PC-9 (cell line): ENCODE results near the gene ANXA11. TPM values are rescaled to one million over a fixed set of nuclear protein-coding genes. Genes with fewer than 3 reads are reported as not detected.

Experiments
- BruUV-seq: library from RNA; stranded (reverse); fragments of 400-500 nt; replicated peaks from 2 replicates; lab custom pipeline; 2021; lab: Mats Ljungman, UMichigan
- CTCF ChIA-PET: fragments of 300-600 bp; sonication (Branson Sonifier 250); formaldehyde crosslinking; loops from one replicate; lab custom pipeline; 2022; ENCODE audit warnings: antibody characterized with exemption; lab: Charles Lee
- POLR2A ChIA-PET: fragments of 300-600 bp; sonication (Branson Sonifier 250); formaldehyde crosslinking; loops from one replicate; lab custom pipeline; 2022; ENCODE audit warnings: antibody characterized with exemption; ENCODE audit not compliant: unreplicated experiment; lab: Charles Lee
- DNase-seq, 2 experiments: peaks; one replicate each; pipeline versions ENCODE4 v3.0.0 to v3.0.0-alpha.2; 2015 to 2022; ENCODE audit warnings: mixed read lengths in 1 of 2
- H2AFZ ChIP-seq: fragments of 200-600 bp; sonication (generic); 2 replicates; pipeline ENCODE4 v1.8.1; 2017; ENCODE audit warnings: antibody characterized with exemption
- H3F3A ChIP-seq: fragments of 200-600 bp; sonication (generic); 2 replicates; pipeline ENCODE4 v1.8.1; 2017; ENCODE audit warnings: antibody characterized with exemption, mild to moderate bottlenecking, low read depth; ENCODE audit not compliant: insufficient read depth
- H3K27ac ChIP-seq: fragments of 200-600 bp; sonication (generic); 2 replicates; pipeline ENCODE4 v1.6.1; 2016; ENCODE audit warnings: mixed run types
- H3K27me3 ChIP-seq: fragments of 200-600 bp; sonication (generic); 2 replicates; pipeline ENCODE4 v1.6.1; 2016; ENCODE audit warnings: low read depth, mixed run types; ENCODE audit not compliant: insufficient read depth
- H3K36me3 ChIP-seq: fragments of 200-600 bp; sonication (generic); 2 replicates; pipeline ENCODE4 v1.6.1; 2016; ENCODE audit warnings: low read depth, mixed run types
- H3K4me1 ChIP-seq: fragments of 200-600 bp; sonication (generic); replicated peaks from 2 replicates; pipeline ENCODE4 v1.6.1; 2016; ENCODE audit warnings: mixed run types; ENCODE audit not compliant: insufficient read depth
- H3K4me2 ChIP-seq: fragments of 200-600 bp; sonication (generic); 2 replicates; pipeline ENCODE4 v1.6.1; 2017; ENCODE audit warnings: mixed run types
- H3K4me3 ChIP-seq: fragments of 200-600 bp; sonication (generic); 2 replicates; pipeline ENCODE4 v1.6.1; 2016; ENCODE audit warnings: mixed run types
- H3K79me2 ChIP-seq: fragments of 200-600 bp; sonication (generic); 2 replicates; pipeline ENCODE4 v1.6.1; 2017; ENCODE audit warnings: low read depth, mixed run types
- H3K9me2 ChIP-seq: fragments of 200-600 bp; sonication (generic); 2 replicates; pipeline ENCODE4 v1.8.1; 2017; ENCODE audit warnings: mild to moderate bottlenecking; ENCODE audit not compliant: insufficient read depth
- H3K9me3 ChIP-seq: fragments of 200-600 bp; sonication (generic); 2 replicates; pipeline ENCODE4 v1.8.1; 2016; ENCODE audit warnings: low read depth; ENCODE audit not compliant: insufficient read depth
- H4K20me1 ChIP-seq: fragments of 200-600 bp; sonication (generic); 2 replicates; pipeline ENCODE4 v1.8.1; 2017; ENCODE audit not compliant: insufficient read depth
- EZH2 ChIP-seq: fragments of 200-600 bp; sonication (generic); IDR thresholded peaks from 2 replicates; pipeline ENCODE4 v1.8.0; 2017; ENCODE audit warnings: antibody characterized with exemption, low read depth
- intact Hi-C: fragments of 100-400 bp; cut with micrococcal nuclease; formaldehyde crosslinking; loops from one replicate; pipeline ENCODE4 v1.10.0; 2022; ENCODE audit not compliant: unreplicated experiment
- total RNA-seq: library from RNA; stranded (reverse); gene quantifications from 2 replicates; pipeline ENCODE4 v1.2.3, GENCODE V29; 2021
- TF ChIP-seq, protein P1 (sequence below): fragments of 200-600 bp; sonication (generic); conservative IDR thresholded peaks from 2 replicates; pipeline ENCODE4 v1.6.1; 2017; ENCODE audit warnings: mixed run types, antibody characterized with exemption, mild to moderate bottlenecking, moderate library complexity

ANXA11 gene
- total RNA-seq, 1 experiment from 2014 or later: 318 TPM

GRCh38 chr10:80177781-80178636 lies 27.3 kb downstream of the ANXA11 start:
- peak overlapping the region; percentile 14; the same call in 1 of the 2 replicates for H3K27ac ChIP-seq
- POLR2A ChIA-PET: no interaction called here
- CTCF ChIA-PET: no interaction called here

DNA sequence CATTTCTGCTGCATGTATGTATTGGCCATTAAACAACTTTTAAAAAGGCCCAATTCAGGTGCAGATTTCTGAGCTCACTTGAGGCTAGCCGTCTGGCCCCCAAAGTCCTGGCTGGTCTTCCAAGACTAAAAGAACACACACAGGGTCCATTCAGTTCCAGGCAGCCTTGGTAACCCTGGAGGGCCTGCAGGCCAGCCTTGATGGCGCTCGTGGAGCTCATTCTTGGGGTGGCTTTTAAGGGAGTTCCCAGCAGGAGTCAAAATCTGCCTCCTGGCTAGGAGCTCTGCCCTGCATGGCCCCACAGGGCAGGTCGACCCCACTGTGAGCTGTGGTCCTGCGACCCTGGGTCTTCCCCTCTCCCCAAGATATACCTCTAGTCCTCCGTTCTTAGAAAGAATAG lies 28.8 kb downstream of the ANXA11 start:
- H3F3A ChIP-seq: peaks cover 44% of the 10 kb centered on the region
- ChIA-PET POLR2A (interaction anchor here (0.6 to 0.7 kb wide), 2 partner anchors 25 to 731 kb away, joined by 4 read pairs; no protein-coding TSS in a partner anchor), CTCF (no interaction called here)
- H3K4me1 ChIP-seq: peaks cover 48% of the 10 kb centered on the region
- no peak overlapping the region for H3K4me3 ChIP-seq
- peaks cover 23% of the 10 kb centered on the region for H3K36me3 ChIP-seq
- DNase-seq: no peak
- H3K4me2 ChIP-seq: no peak overlapping the region
- no peaks in the 10 kb centered on the region for H3K27me3 ChIP-seq
- no TSS peak for BruUV-seq
- peaks cover 89% of the 10 kb centered on the region for H3K79me2 ChIP-seq
- no peaks in the 10 kb centered on the region for H3K9me2 ChIP-seq
- no peaks in the 10 kb centered on the region for H3K9me3 ChIP-seq
- TF ChIP-seq, protein P1, sequence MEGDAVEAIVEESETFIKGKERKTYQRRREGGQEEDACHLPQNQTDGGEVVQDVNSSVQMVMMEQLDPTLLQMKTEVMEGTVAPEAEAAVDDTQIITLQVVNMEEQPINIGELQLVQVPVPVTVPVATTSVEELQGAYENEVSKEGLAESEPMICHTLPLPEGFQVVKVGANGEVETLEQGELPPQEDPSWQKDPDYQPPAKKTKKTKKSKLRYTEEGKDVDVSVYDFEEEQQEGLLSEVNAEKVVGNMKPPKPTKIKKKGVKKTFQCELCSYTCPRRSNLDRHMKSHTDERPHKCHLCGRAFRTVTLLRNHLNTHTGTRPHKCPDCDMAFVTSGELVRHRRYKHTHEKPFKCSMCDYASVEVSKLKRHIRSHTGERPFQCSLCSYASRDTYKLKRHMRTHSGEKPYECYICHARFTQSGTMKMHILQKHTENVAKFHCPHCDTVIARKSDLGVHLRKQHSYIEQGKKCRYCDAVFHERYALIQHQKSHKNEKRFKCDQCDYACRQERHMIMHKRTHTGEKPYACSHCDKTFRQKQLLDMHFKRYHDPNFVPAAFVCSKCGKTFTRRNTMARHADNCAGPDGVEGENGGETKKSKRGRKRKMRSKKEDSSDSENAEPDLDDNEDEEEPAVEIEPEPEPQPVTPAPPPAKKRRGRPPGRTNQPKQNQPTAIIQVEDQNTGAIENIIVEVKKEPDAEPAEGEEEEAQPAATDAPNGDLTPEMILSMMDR: no peak
- peaks cover 79% of the 10 kb centered on the region for H4K20me1 ChIP-seq
- H3K27ac ChIP-seq: no peak overlapping the region
- intact Hi-C loops: no loop called here
- no peak overlapping the region for H2AFZ ChIP-seq

More at GRCh38 chr10:80177781-80178636, 27.3 kb downstream of the ANXA11 start:
- H3K27me3 ChIP-seq: no peaks in the 10 kb centered on the region
- no TSS peak for BruUV-seq
- H3K9me3 ChIP-seq: no peaks in the 10 kb centered on the region
- peaks cover 29% of the 10 kb centered on the region for H3F3A ChIP-seq
- H3K9me2 ChIP-seq: no peaks in the 10 kb centered on the region
- H4K20me1 ChIP-seq: peaks cover 77% of the 10 kb centered on the region
- peaks cover 25% of the 10 kb centered on the region for H3K36me3 ChIP-seq
- no peak for DNase-seq
- peaks cover 92% of the 10 kb centered on the region for H3K79me2 ChIP-seq
- intact Hi-C loops: no loop called here
- no peak overlapping the region for H3K4me3 ChIP-seq
- H3K4me1 ChIP-seq: peaks cover 34% of the 10 kb centered on the region
- H2AFZ ChIP-seq: no peak overlapping the region
- H3K4me2 ChIP-seq: 0 out of 2 replicates have a peak overlapping the region, but pooled peaks have one; percentile 1
- TF ChIP-seq EZH2: no peak
- TF ChIP-seq, protein P1: no peak

- intact Hi-C loops: no loop called here
- DNase-seq: no peak
- ChIA-PET POLR2A (no interaction called here), CTCF (no interaction called here)
- BruUV-seq: no TSS peak
- H4K20me1 ChIP-seq: peaks cover 74% of the 10 kb centered on the region
- H3K79me2 ChIP-seq: peaks cover 84% of the 10 kb centered on the region
- H3K4me2 ChIP-seq: no peak overlapping the region
- H2AFZ ChIP-seq: no peak overlapping the region
- TF ChIP-seq, protein P1: no peak
- TF ChIP-seq EZH2: no peak
- H3K27ac ChIP-seq: no peak overlapping the region
- H3K27me3 ChIP-seq: no peaks in the 10 kb centered on the region
- H3K9me3 ChIP-seq: no peaks in the 10 kb centered on the region
- H3K4me3 ChIP-seq: no peak overlapping the region
- H3K9me2 ChIP-seq: no peaks in the 10 kb centered on the region
- peaks cover 16% of the 10 kb centered on the region; the same call in 1 of the 2 replicates for H3K36me3 ChIP-seq
- H3K4me1 ChIP-seq: peaks cover 65% of the 10 kb centered on the region
- H3F3A ChIP-seq: peaks cover 48% of the 10 kb centered on the region
Observed at GRCh38 chr10:80174641-80175395, 30.5 kb downstream of the ANXA11 start.
